ENCODE results near the gene TSSC4. TPM values are rescaled to one million over a fixed set of nuclear protein-coding genes. Genes with fewer than 3 reads are reported as not detected.

The TSSC4 gene
- total RNA-seq, 2 experiments from 2014 or later, result 36.2 to 38.9 TPM

- CTCF ChIA-PET, result interaction anchor here (1.1 to 3.9 kb wide), 7 partner anchors 12 to 189 kb away, joined by 3 to 20 read pairs (median 5); partner anchors contain the start of gene TSSC4
- ATAC-seq (peak; percentile 55), DNase-seq (peak; percentile 39)
- Mint-ChIP-seq H3K27me3 (no peaks in the 10 kb centered on the region), H3K36me3 (ENCODE audit: low read depth) (peaks cover 2% of the 10 kb centered on the region), H3K27ac (peak overlapping the region; percentile 57), H3K9me3 (no peaks in the 10 kb centered on the region), H3K4me1 (ENCODE audit: low read depth) (peaks cover 52% of the 10 kb centered on the region), H3K4me3 (no peak overlapping the region)
- intact Hi-C loops (cut with micrococcal nuclease), result no loop called here
- POLR2A ChIA-PET, result interaction anchor here (1.0 to 3.3 kb wide), 4 partner anchors 10 to 83 kb away, joined by 3 to 24 read pairs (median 6); partner anchors contain the start of gene CD81
- no peak for TF ChIP-seq CTCF (IDR thresholded peaks at IDR 0.05)
Measured at GRCh38 chr11:2387266-2387987, 13.1 kb upstream of the TSSC4 start.

GRCh38 chr11:2388431-2389376 lies 11.8 kb upstream of the TSSC4 start:
- CTCF ChIA-PET, result interaction anchor here (1.9 to 3.7 kb wide), 2 partner anchors 12 to 31 kb away, joined by 5 to 20 read pairs; partner anchors contain the start of gene TSSC4
- POLR2A ChIA-PET, result interaction anchor here (3.3 kb wide), 1 partner anchor 11 kb away, joined by 24 read pairs; the partner anchor contains the start of gene CD81
- peak overlapping the region; percentile 38 for H3K27ac Mint-ChIP-seq
- peaks cover 2% of the 10 kb centered on the region for H3K36me3 Mint-ChIP-seq (ENCODE audit: low read depth)
- no peak for DNase-seq
- ATAC-seq, result no peak
- TF ChIP-seq CTCF (IDR thresholded peaks at IDR 0.05), result no peak
- intact Hi-C loops (cut with micrococcal nuclease), result no loop called here
- no peaks in the 10 kb centered on the region for H3K9me3 Mint-ChIP-seq
- H3K4me1 Mint-ChIP-seq (ENCODE audit: low read depth), result peaks cover 45% of the 10 kb centered on the region
- no peak overlapping the region for H3K4me3 Mint-ChIP-seq
- no peaks in the 10 kb centered on the region for H3K27me3 Mint-ChIP-seq

GRCh38 chr11:2389377-2390026 lies 11.0 kb upstream of the TSSC4 start:
- Mint-ChIP-seq H3K4me1 (ENCODE audit: low read depth) (peaks cover 42% of the 10 kb centered on the region), H3K36me3 (ENCODE audit: low read depth) (peaks cover 2% of the 10 kb centered on the region), H3K27ac (peak overlapping the region; percentile 38), H3K9me3 (no peaks in the 10 kb centered on the region), H3K4me3 (no peak overlapping the region), H3K27me3 (no peaks in the 10 kb centered on the region)
- no peak for DNase-seq
- intact Hi-C loops (cut with micrococcal nuclease), result no loop called here
- ATAC-seq, result no peak
- ChIA-PET POLR2A (no interaction called here), CTCF (interaction anchor here (1.5 kb wide), 1 partner anchor 32 kb away, joined by 4 read pairs; no protein-coding TSS in a partner anchor)
- no peak for TF ChIP-seq CTCF (IDR thresholded peaks at IDR 0.05)

GRCh38 chr11:2390091-2390724 lies 10.3 kb upstream of the TSSC4 start:
- no peaks in the 10 kb centered on the region for H3K9me3 Mint-ChIP-seq
- TF ChIP-seq CTCF (IDR thresholded peaks at IDR 0.05), result no peak
- POLR2A ChIA-PET, result interaction anchor here (1.5 kb wide), 1 partner anchor 12 kb away, joined by 3 read pairs; no protein-coding TSS in a partner anchor
- DNase-seq, result no peak
- peak overlapping the region; percentile 27 for H3K27ac Mint-ChIP-seq
- intact Hi-C loops (cut with micrococcal nuclease), result no loop called here
- H3K4me3 Mint-ChIP-seq, result no peak overlapping the region
- H3K36me3 Mint-ChIP-seq (ENCODE audit: low read depth), result peaks cover 3% of the 10 kb centered on the region
- CTCF ChIA-PET, result interaction anchor here (1.4 to 1.5 kb wide), 2 partner anchors 31 to 84 kb away, joined by 4 read pairs; no protein-coding TSS in a partner anchor
- ATAC-seq, result no peak
- no peaks in the 10 kb centered on the region for H3K27me3 Mint-ChIP-seq
- peaks cover 36% of the 10 kb centered on the region for H3K4me1 Mint-ChIP-seq (ENCODE audit: low read depth)

All from activated CD8-positive, alpha-beta T cell treated with anti-CD3 and anti-CD28 coated beads for 36 hours (primary cell).